HepG2 (cell line): Measurements from ENCODE around the gene INO80. TPM values are rescaled to one million over a fixed set of nuclear protein-coding genes. Genes with fewer than 3 reads are reported as not detected.

Experiments
- ATAC-seq: fragments of 200-7000 bp; cut with Tn5 transposase; 3 replicates; pipeline ENCODE4 v1.9.1; 2020; ENCODE audit warnings: mild to moderate bottlenecking, moderate library complexity
- BruUV-seq: library from RNA; stranded (reverse); fragments of 400-500 nt; replicated peaks from 2 replicates; lab custom pipeline; 2021; lab: Mats Ljungman, UMichigan
- CTCF ChIA-PET: fragments of 300-600 bp; formaldehyde crosslinking; extraction: SDS; loops from one replicate; lab custom pipeline; 2021; ENCODE audit warnings: low total read pairs, inconsistent platforms, low intra/inter-chr PET ratio; lab: Yijun Ruan, JAX
- POLR2A ChIA-PET: fragments of 350-600 bp; sonication (Branson Sonifier 250); formaldehyde crosslinking; loops from one replicate; lab custom pipeline; 2020; ENCODE audit warnings: antibody characterized with exemption, inconsistent platforms; lab: Yijun Ruan, JAX
- DNase-seq: peaks from one replicate; pipeline ENCODE4 v3.0.0-alpha.2; 2015; ENCODE audit warnings: low spot score
- FAIRE-seq: peaks from 3 replicates; lab custom pipeline; 2011; peaks lifted over from hg19 to GRCh38; lab: Jason Lieb, UNC
- H2AFZ ChIP-seq: one replicate; pipeline ENCODE4 v1.6.1; 2011; ENCODE audit warnings: low read length, inconsistent platforms
- H3K27ac ChIP-seq: fragments of 300-600 bp; 3 replicates; pipeline ENCODE4 v1.8.0; 2011; ENCODE audit warnings: mixed run types, mild to moderate bottlenecking, mixed read lengths, low read length, inconsistent platforms; ENCODE audit not compliant: insufficient read depth; ENCODE audit errors: extremely low read length
- H3K27me3 ChIP-seq, 2 experiments: fragments of 200-600 bp in 1 of 2; 2 replicates in 1 of 2; 3 replicates in 1 of 2; pipeline versions ENCODE4 v1.6.0 to v1.8.0; 2011; ENCODE audit warnings: low read length in 2 of 2, mild to moderate bottlenecking in 2 of 2, moderate library complexity in 2 of 2, inconsistent platforms in 1 of 2; ENCODE audit not compliant: insufficient read depth in 2 of 2, control insufficient read depth in 1 of 2
- H3K36me3 ChIP-seq, 2 experiments: fragments of 200-600 bp in 1 of 2; replicated peaks in 1 of 2; 2 replicates in 1 of 2; 3 replicates in 1 of 2; pipeline versions ENCODE4 v1.5.1 to v1.8.0; 2011; ENCODE audit warnings: low read length in 2 of 2, inconsistent platforms in 1 of 2; ENCODE audit not compliant: insufficient read depth in 2 of 2, control insufficient read depth in 1 of 2
- H3K4me1 ChIP-seq: 2 replicates; pipeline ENCODE4 v1.5.1; 2012; ENCODE audit warnings: low read length, inconsistent platforms; ENCODE audit not compliant: insufficient read depth
- H3K4me2 ChIP-seq: 2 replicates; pipeline ENCODE4 v1.6.0; 2011; ENCODE audit warnings: low read depth, low read length, inconsistent platforms
- H3K4me3 ChIP-seq, 3 experiments: fragments of 200-600 bp in 1 of 3; sonication (generic), shearing (Covaris generic) in 1 of 3; replicated peaks in 1 of 3; 2 replicates each; pipeline ENCODE4 v1.5.1; 2011 to 2016; ENCODE audit warnings: low read length in 3 of 3, inconsistent platforms in 2 of 3, low read depth in 2 of 3, mild to moderate bottlenecking in 2 of 3, control low read depth in 1 of 3, mixed read lengths in 1 of 3; ENCODE audit not compliant: insufficient read depth in 1 of 3
- H3K79me2 ChIP-seq: one replicate; pipeline ENCODE4 v1.6.1; 2011; ENCODE audit warnings: low read length, inconsistent platforms; ENCODE audit not compliant: insufficient read depth
- H3K9ac ChIP-seq: 2 replicates; pipeline ENCODE4 v1.6.0; 2011; ENCODE audit warnings: mild to moderate bottlenecking, low read depth, low read length, inconsistent platforms; ENCODE audit not compliant: insufficient read depth
- H3K9me3 ChIP-seq: 2 replicates; pipeline ENCODE4 v1.5.1; 2012; ENCODE audit warnings: mild to moderate bottlenecking, low read length
- H4K20me1 ChIP-seq: 2 replicates; pipeline ENCODE4 v1.6.0; 2011; ENCODE audit warnings: inconsistent platforms, mild to moderate bottlenecking, low read length, moderate library complexity; ENCODE audit not compliant: insufficient read depth
- ATF1 ChIP-seq: IDR thresholded peaks from 2 replicates; pipeline ENCODE4 v1.6.1; 2016; ENCODE audit warnings: mild to moderate bottlenecking, control low read depth
- GATAD2A ChIP-seq: IDR thresholded peaks from 2 replicates; pipeline ENCODE4 v1.6.1; 2016
- MAFK ChIP-seq, 2 experiments: IDR thresholded peaks in 1 of 2; conservative IDR thresholded peaks in 1 of 2; 2 replicates each; pipeline ENCODE4 v1.6.1; 2011; ENCODE audit warnings: improper control_type of control experiment in 2 of 2, low read length in 2 of 2
- PRPF4 ChIP-seq: fragments of 200-400 bp; formaldehyde crosslinking; IDR thresholded peaks from 2 replicates; pipeline ENCODE4 v1.6.1; 2016; ENCODE audit warnings: low read length, low read depth; ENCODE audit not compliant: poor library complexity, severe bottlenecking
- RFX1 ChIP-seq: fragments of 450-650 bp; IDR thresholded peaks from 2 replicates; pipeline ENCODE4 v1.6.1; 2017
- SETDB1 ChIP-seq: sonication (generic); formaldehyde crosslinking; IDR thresholded peaks from 2 replicates; pipeline ENCODE4 v1.5.1; 2020; ENCODE audit warnings: missing genetic modification reagents, mild to moderate bottlenecking, borderline replicate concordance
- SMAD3 ChIP-seq: sonication (generic); formaldehyde crosslinking; IDR thresholded peaks from 2 replicates; pipeline ENCODE4 v1.4.0; 2020; ENCODE audit warnings: missing genetic modification reagents
- U2AF1 ChIP-seq: fragments of 200-400 bp; formaldehyde crosslinking; optimal IDR thresholded peaks from 2 replicates; pipeline ENCODE3; 2017; ENCODE audit warnings: mild to moderate bottlenecking, low read depth, low read length
- ZFP36 ChIP-seq: fragments of 150-350 bp; IDR thresholded peaks from 2 replicates; pipeline ENCODE4 v1.6.1; 2018; ENCODE audit warnings: borderline replicate concordance, low read length, low read depth; ENCODE audit not compliant: partially characterized antibody
- ZMAT5 ChIP-seq: sonication (generic); formaldehyde crosslinking; IDR thresholded peaks from 2 replicates; pipeline ENCODE4 v1.5.0; 2020; ENCODE audit warnings: mild to moderate bottlenecking, low read depth, missing genetic modification reagents, borderline replicate concordance
- ZNF160 ChIP-seq: sonication (generic); formaldehyde crosslinking; IDR thresholded peaks from 2 replicates; pipeline ENCODE4 v1.8.0; 2022; ENCODE audit warnings: mild to moderate bottlenecking, inconsistent platforms, missing genetic modification reagents
- ZNF367 ChIP-seq: sonication (generic); formaldehyde crosslinking; IDR thresholded peaks from 2 replicates; pipeline ENCODE4 v1.4.0; 2020; ENCODE audit warnings: missing genetic modification reagents, borderline replicate concordance
- ZNF605 ChIP-seq: sonication (generic); formaldehyde crosslinking; IDR thresholded peaks from 2 replicates; pipeline ENCODE4 v1.8.0; 2022; ENCODE audit warnings: mild to moderate bottlenecking, missing genetic modification reagents
- ZNF629 ChIP-seq: sonication (generic); formaldehyde crosslinking; conservative IDR thresholded peaks from 2 replicates; pipeline ENCODE4 v1.5.0; 2020; ENCODE audit warnings: missing genetic modification reagents
- ZNF646 ChIP-seq: sonication (generic); formaldehyde crosslinking; IDR thresholded peaks from 2 replicates; pipeline ENCODE4 v1.9.0; 2021; ENCODE audit warnings: mild to moderate bottlenecking, missing genetic modification reagents
- ZNF670 ChIP-seq: sonication (generic); formaldehyde crosslinking; IDR thresholded peaks from 2 replicates; pipeline ENCODE4 v1.8.0; 2022; ENCODE audit warnings: mild to moderate bottlenecking, missing genetic modification reagents, borderline replicate concordance
- ZNF841 ChIP-seq: sonication (generic); formaldehyde crosslinking; IDR thresholded peaks from 2 replicates; pipeline ENCODE4 v1.8.1; 2023; ENCODE audit warnings: missing genetic modification reagents, borderline replicate concordance
- WGBS: methylation state at CpG from one replicate; pipeline ENCODE4 v1.1.6; 2017; ENCODE audit warnings: low lambda C conversion rate; 5-methylcytosine and 5-hydroxymethylcytosine counted together
- in situ Hi-C: cut with HindIII; loops from 2 replicates; pipeline ENCODE4 v1.10.0; 2017; ENCODE audit warnings: low pct_unique_long_range_greater_than_20kb; ENCODE audit not compliant: extremely low pct_ligation_motif_present
- intact Hi-C: fragments of 100-400 bp; cut with micrococcal nuclease; formaldehyde crosslinking; loops from one replicate; pipeline ENCODE4 v1.10.0; 2022; ENCODE audit not compliant: unreplicated experiment
- polyA plus RNA-seq, 8 experiments: library from polyadenylated mRNA; depleted of rRNA in 3 of 8; stranded (reverse) in 7 of 8; unstranded in 1 of 8; fragments of >200 nt; fragmentation: Illumina TruSeq in 4 of 8; extraction: Trizol in 4 of 8; gene quantifications; 2 replicates each; pipeline versions ENCODE4 v1.2.1 to v1.2.3, GENCODE V29; 2011 to 2016; ENCODE audit warnings: low read depth in 4 of 8, missing spikeins in 1 of 8, mixed read lengths in 1 of 8; ENCODE audit not compliant: insufficient read depth in 1 of 8
- total RNA-seq, 5 experiments: library from RNA; depleted of rRNA; stranded (reverse); fragments of >200 nt; fragmentation: Illumina TruSeq; extraction: Trizol; gene quantifications; 2 replicates each; pipeline ENCODE4 v1.2.3, GENCODE V29; 2016; ENCODE audit warnings: low read depth in 1 of 5

The INO80 gene
- total and polyA plus RNA-seq, 2 of the 13 experiments (the other 11 are each of a cell fraction or from before 2014, with no cell fraction given) = 3.6 to 14.8 TPM

- peaks cover 0 to 4% of the 10 kb centered on the region in 2 experiments; a peak in 3 of 5 replicates for H3K27me3 ChIP-seq
- H4K20me1 ChIP-seq = no peaks in the 10 kb centered on the region
- H3K4me1 ChIP-seq = peaks cover 22% of the 10 kb centered on the region
- CTCF ChIA-PET = no interaction called here
- H3K27ac ChIP-seq = no peak overlapping the region
- no peaks in the 10 kb centered on the region for H3K36me3 ChIP-seq
- no peak overlapping the region for H3K4me2 ChIP-seq
- no peak for DNase-seq
- H3K9me3 ChIP-seq = no peaks in the 10 kb centered on the region
- no peak overlapping the region for H2AFZ ChIP-seq
- ATAC-seq = no peak
- intact Hi-C loops (no loop called here), in situ Hi-C loops (no loop called here)
- WGBS = 60% methylated on average over 8 of the region's 10 CpGs
- H3K9ac ChIP-seq = no peak overlapping the region
- no peak for FAIRE-seq
- no peak overlapping the region for H3K4me3 ChIP-seq
- POLR2A ChIA-PET = no interaction called here
- no TSS peak for BruUV-seq
- H3K79me2 ChIP-seq = no peaks in the 10 kb centered on the region
- no peak for TF ChIP-seq ZNF367 (CRISPR knock-in tag)
- TF ChIP-seq ATF1 (CRISPR knock-in tag) = no peak
- no peak for TF ChIP-seq ZMAT5 (CRISPR knock-in tag)
- TF ChIP-seq SETDB1 = no peak
- TF ChIP-seq PRPF4 = no peak
- no peak for TF ChIP-seq MAFK (conservative IDR thresholded peaks at IDR 0.05 in 1 of 2, IDR thresholded peaks at IDR 0.05 in 1 of 2; ENCODE audit: low read length in 2 of 2)
- no peak for TF ChIP-seq SMAD3
- no peak for TF ChIP-seq ZNF646 (CRISPR knock-in tag)
- no peak for TF ChIP-seq U2AF1
- TF ChIP-seq GATAD2A (CRISPR knock-in tag) = no peak
- no peak for TF ChIP-seq ZNF841 (CRISPR knock-in tag)
- no peak for TF ChIP-seq ZNF629 (CRISPR knock-in tag)
- no peak for TF ChIP-seq ZFP36
- no peak for TF ChIP-seq RFX1
- TF ChIP-seq ZNF605 (CRISPR knock-in tag) = no peak
- no peak for TF ChIP-seq ZNF160 (CRISPR knock-in tag)
- TF ChIP-seq ZNF670 (CRISPR knock-in tag) = no peak
Measured at GRCh38 chr15:41133454-41133853, 17.4 kb upstream of the INO80 start.
